GM23338 (cell line): Measurements from ENCODE around the gene PTGDS. TPM values are rescaled to one million over a fixed set of nuclear protein-coding genes. Genes with fewer than 3 reads are reported as not detected.

Source experiments
- ATAC-seq: fragments of 200-7000 bp; cut with Tn5 transposase; 3 replicates; pipeline ENCODE4 v1.9.1; 2020
- DNase-seq: peaks from one replicate; pipeline ENCODE4 v3.0.0-alpha.2; 2015; ENCODE audit warnings: low spot score
- H2AFZ ChIP-seq: fragments of 200-600 bp; sonication (generic); 2 replicates; pipeline ENCODE4 v1.8.0; 2016; ENCODE audit warnings: antibody characterized with exemption, mild to moderate bottlenecking, moderate library complexity
- H3F3A ChIP-seq: fragments of 200-600 bp; sonication (generic); replicated peaks from 2 replicates; pipeline ENCODE4 v1.8.0; 2017; ENCODE audit warnings: antibody characterized with exemption, mixed run types, low read depth
- H3K27ac ChIP-seq: fragments of 200-600 bp; sonication (generic); 2 replicates; pipeline ENCODE4 v1.6.1; 2016; ENCODE audit warnings: low read depth
- H3K27me3 ChIP-seq: fragments of 200-600 bp; sonication (generic); 2 replicates; pipeline ENCODE4 v1.8.0; 2016; ENCODE audit warnings: mild to moderate bottlenecking, mixed run types, moderate library complexity; ENCODE audit not compliant: insufficient read depth
- H3K36me3 ChIP-seq: fragments of 200-600 bp; sonication (generic); 2 replicates; pipeline ENCODE4 v1.8.0; 2016; ENCODE audit warnings: mild to moderate bottlenecking; ENCODE audit not compliant: insufficient read depth
- H3K4me1 ChIP-seq: fragments of 200-600 bp; sonication (generic); 2 replicates; pipeline ENCODE4 v1.8.0; 2016; ENCODE audit warnings: mild to moderate bottlenecking, moderate library complexity; ENCODE audit not compliant: insufficient read depth
- H3K4me2 ChIP-seq: fragments of 200-600 bp; sonication (generic); 2 replicates; pipeline ENCODE4 v1.7.1; 2017; ENCODE audit warnings: mixed run types
- H3K4me3 ChIP-seq: fragments of 200-600 bp; sonication (generic); 2 replicates; pipeline ENCODE4 v1.6.1; 2016; ENCODE audit warnings: mixed run types
- H3K79me2 ChIP-seq: fragments of 200-600 bp; sonication (generic); replicated peaks from 2 replicates; pipeline ENCODE4 v1.8.0; 2017; ENCODE audit warnings: mild to moderate bottlenecking; ENCODE audit not compliant: insufficient read depth
- H3K9me2 ChIP-seq: fragments of 200-600 bp; sonication (generic); 2 replicates; pipeline ENCODE4 v1.8.0; 2017; ENCODE audit not compliant: insufficient read depth
- H4K20me1 ChIP-seq: fragments of 200-600 bp; sonication (generic); replicated peaks from 2 replicates; pipeline ENCODE4 v1.8.0; 2017; ENCODE audit warnings: mild to moderate bottlenecking; ENCODE audit not compliant: insufficient read depth
- H3K27ac Mint-ChIP-seq: 2 replicates; pipeline ENCODE4 v1.8.0; 2020; ENCODE audit warnings: inconsistent platforms, mild to moderate bottlenecking, moderate library complexity, mixed read lengths
- H3K27me3 Mint-ChIP-seq: 3 replicates; pipeline ENCODE4 v1.8.0; 2022; ENCODE audit warnings: low read depth, mild to moderate bottlenecking, moderate library complexity, mixed read lengths, inconsistent platforms; ENCODE audit not compliant: insufficient read depth, poor library complexity
- H3K36me3 Mint-ChIP-seq: 3 replicates; pipeline ENCODE4 v1.8.0; 2021; ENCODE audit warnings: low read depth, mild to moderate bottlenecking, inconsistent platforms, moderate library complexity, mixed read lengths
- H3K4me1 Mint-ChIP-seq: 3 replicates; pipeline ENCODE4 v1.8.0; 2020; ENCODE audit warnings: mild to moderate bottlenecking, inconsistent platforms, mixed read lengths
- H3K4me3 Mint-ChIP-seq: 3 replicates; pipeline ENCODE4 v1.8.0; 2021; ENCODE audit warnings: moderate library complexity, mild to moderate bottlenecking, inconsistent platforms, mixed read lengths
- H3K9me3 Mint-ChIP-seq: 3 replicates; pipeline ENCODE4 v1.8.0; 2020; ENCODE audit warnings: moderate library complexity, mild to moderate bottlenecking, inconsistent platforms, mixed read lengths
- CREB1 ChIP-seq: fragments of 250-450 bp; sonication (Bioruptor Pico); IDR thresholded peaks from 2 replicates; pipeline ENCODE4 v1.5.0; 2020; ENCODE audit warnings: low read depth, mild to moderate bottlenecking, moderate library complexity
- EZH2phosphoT487 ChIP-seq: fragments of 200-600 bp; sonication (generic); IDR thresholded peaks from one replicate; pipeline ENCODE4 v1.8.1; 2018; ENCODE audit warnings: antibody characterized with exemption; ENCODE audit not compliant: unreplicated experiment
- JUNB ChIP-seq: IDR thresholded peaks from one replicate; pipeline ENCODE4 v1.6.1; 2016; ENCODE audit warnings: antibody characterized with exemption; ENCODE audit not compliant: unreplicated experiment
- NANOG ChIP-seq: IDR thresholded peaks from 2 replicates; pipeline ENCODE4 v1.6.1; 2016; ENCODE audit warnings: antibody characterized with exemption, borderline replicate concordance
- STAT1 ChIP-seq: IDR thresholded peaks from one replicate; pipeline ENCODE4 v1.6.1; 2016; ENCODE audit warnings: antibody characterized with exemption; ENCODE audit not compliant: unreplicated experiment
- ZNF331 ChIP-seq: fragments of 250-450 bp; sonication (Bioruptor Pico); IDR thresholded peaks from 2 replicates; pipeline ENCODE4 v1.5.0; 2020; ENCODE audit warnings: low read depth, mild to moderate bottlenecking, moderate library complexity
- ZNF462 ChIP-seq: fragments of 250-450 bp; sonication (Bioruptor Pico); IDR thresholded peaks from 2 replicates; pipeline ENCODE4 v1.5.0; 2020; ENCODE audit warnings: mild to moderate bottlenecking, moderate library complexity
- polyA plus RNA-seq: library from polyadenylated mRNA; unstranded; fragments of >200 nt; fragmentation: Nextera tagmentation; extraction: Ambion mirVana; gene quantifications from 2 replicates; pipeline ENCODE4 v1.2.1, GENCODE V29; 2016
- total RNA-seq: library from RNA; depleted of rRNA; stranded (reverse); fragments of >200 nt; shearing (Covaris generic); gene quantifications from 2 replicates; pipeline ENCODE4 v1.2.3, GENCODE V29; 2014
- TF ChIP-seq, protein P1 (sequence below): IDR thresholded peaks from 2 replicates; pipeline ENCODE4 v1.6.1; 2016; ENCODE audit warnings: antibody characterized with exemption

The PTGDS gene
- total and polyA plus RNA-seq, 2 experiments from 2014 or later, result 1.9 to 3.1 TPM

DNA sequence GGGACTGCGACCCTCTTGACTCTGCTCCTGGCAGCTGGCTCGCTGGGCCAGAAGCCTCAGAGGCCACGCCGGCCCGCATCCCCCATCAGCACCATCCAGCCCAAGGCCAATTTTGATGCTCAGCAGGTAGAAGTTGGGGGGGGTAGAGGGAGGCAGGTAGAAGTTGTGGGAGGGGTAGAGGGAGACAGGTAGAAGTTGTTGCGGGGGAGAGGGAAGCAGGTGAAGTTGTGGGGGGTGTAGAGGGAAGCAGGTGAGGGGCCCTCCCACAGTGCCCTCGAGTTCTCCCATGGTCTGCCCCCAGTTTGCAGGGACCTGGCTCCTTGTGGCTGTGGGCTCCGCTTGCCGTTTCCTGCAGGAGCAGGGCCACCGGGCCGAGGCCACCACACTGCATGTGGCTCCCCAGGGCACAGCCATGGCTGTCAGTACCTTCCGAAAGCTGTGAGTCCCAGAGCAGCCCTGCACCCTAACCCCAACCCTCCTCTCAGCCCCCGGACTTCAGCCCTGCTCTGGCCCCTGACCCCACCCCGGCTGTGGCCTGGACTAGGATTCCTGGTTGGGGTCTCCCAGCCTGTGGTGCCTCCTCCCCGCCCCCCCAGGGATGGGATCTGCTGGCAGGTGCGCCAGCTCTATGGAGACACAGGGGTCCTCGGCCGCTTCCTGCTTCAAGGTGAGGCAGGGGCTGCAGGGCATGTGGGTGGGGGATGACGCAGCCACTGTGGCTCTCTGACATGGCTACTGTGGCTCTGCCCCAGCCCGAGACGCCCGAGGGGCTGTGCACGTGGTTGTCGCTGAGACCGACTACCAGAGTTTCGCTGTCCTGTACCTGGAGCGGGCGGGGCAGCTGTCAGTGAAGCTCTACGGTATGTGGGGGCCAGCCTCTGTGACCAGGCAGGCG is 31.7 kb upstream of the PTGDS start:
- H3K9me2 ChIP-seq, result no peaks in the 10 kb centered on the region
- 0 out of 2 replicates have a peak overlapping the region, but pooled peaks have one; percentile 51 for H3K4me2 ChIP-seq
- H3K27me3 Mint-ChIP-seq, result peaks cover 9% of the 10 kb centered on the region
- H3K4me1 ChIP-seq, result peaks cover 9% of the 10 kb centered on the region
- 0 out of 2 replicates have a peak, but pooled peaks cover 5% of the 10 kb centered on the region for H3K79me2 ChIP-seq
- H2AFZ ChIP-seq, result no peak overlapping the region
- H3K27me3 ChIP-seq, result no peaks in the 10 kb centered on the region
- TF ChIP-seq CREB1 (CRISPR knock-in tag), result no peak
- TF ChIP-seq STAT1, result no peak
- TF ChIP-seq NANOG, result no peak
- TF ChIP-seq, protein P1, sequence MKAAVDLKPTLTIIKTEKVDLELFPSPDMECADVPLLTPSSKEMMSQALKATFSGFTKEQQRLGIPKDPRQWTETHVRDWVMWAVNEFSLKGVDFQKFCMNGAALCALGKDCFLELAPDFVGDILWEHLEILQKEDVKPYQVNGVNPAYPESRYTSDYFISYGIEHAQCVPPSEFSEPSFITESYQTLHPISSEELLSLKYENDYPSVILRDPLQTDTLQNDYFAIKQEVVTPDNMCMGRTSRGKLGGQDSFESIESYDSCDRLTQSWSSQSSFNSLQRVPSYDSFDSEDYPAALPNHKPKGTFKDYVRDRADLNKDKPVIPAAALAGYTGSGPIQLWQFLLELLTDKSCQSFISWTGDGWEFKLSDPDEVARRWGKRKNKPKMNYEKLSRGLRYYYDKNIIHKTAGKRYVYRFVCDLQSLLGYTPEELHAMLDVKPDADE, result no peak
- TF ChIP-seq JUNB, result no peak
- TF ChIP-seq ZNF462 (CRISPR knock-in tag), result no peak
- TF ChIP-seq ZNF331 (CRISPR knock-in tag), result no peak
- TF ChIP-seq EZH2phosphoT487, result no peak
- no peak overlapping the region for H3K4me3 Mint-ChIP-seq
- H3K9me3 Mint-ChIP-seq, result no peaks in the 10 kb centered on the region
- H3K36me3 Mint-ChIP-seq, result peaks cover 10% of the 10 kb centered on the region; the same call in 2 of the 3 replicates
- DNase-seq, result no peak
- no peak overlapping the region for H3K27ac Mint-ChIP-seq
- no peak for ATAC-seq
- H3F3A ChIP-seq, result no peaks in the 10 kb centered on the region; the same call in 1 of the 2 replicates
- H4K20me1 ChIP-seq, result no peaks in the 10 kb centered on the region
- no peak overlapping the region for H3K4me3 ChIP-seq
- H3K36me3 ChIP-seq, result no peaks in the 10 kb centered on the region
- peaks cover 8% of the 10 kb centered on the region for H3K4me1 Mint-ChIP-seq
- H3K27ac ChIP-seq, result no peak overlapping the region
